GM12878 (cell line): ENCODE results near the gene HOGA1. TPM values are rescaled to one million over a fixed set of nuclear protein-coding genes. Genes with fewer than 3 reads are reported as not detected.

Experiments
- ATAC-seq: fragments of 200-7000 bp; cut with Tn5 transposase; 3 replicates; pipeline ENCODE4 v1.9.1; 2020; ENCODE audit warnings: mild to moderate bottlenecking, moderate library complexity
- BruUV-seq: library from RNA; stranded (reverse); fragments of 400-500 nt; replicated peaks from 2 replicates; lab custom pipeline; 2021; lab: Mats Ljungman, UMichigan
- CTCF ChIA-PET: fragments of 300-600 bp; sonication (Branson Sonifier 250); formaldehyde crosslinking; extraction: SDS; loops from one replicate; lab custom pipeline; 2021; ENCODE audit warnings: inconsistent platforms; lab: Yijun Ruan, JAX
- POLR2A ChIA-PET: fragments of 350-600 bp; formaldehyde crosslinking; extraction: SDS; loops from one replicate; lab custom pipeline; 2021; ENCODE audit warnings: inconsistent platforms; lab: Charles Lee
- RAD21 ChIA-PET: fragments of 300-600 bp; sonication (Branson Sonifier 250); formaldehyde crosslinking; loops from one replicate; lab custom pipeline; 2023; ENCODE audit warnings: antibody characterized with exemption; ENCODE audit not compliant: unreplicated experiment; lab: Charles Lee
- SMC1A ChIA-PET: fragments of 300-600 bp; sonication (Branson Sonifier 250); formaldehyde crosslinking; loops from one replicate; lab custom pipeline; 2023; ENCODE audit not compliant: unreplicated experiment, uncharacterized antibody; lab: Charles Lee
- DNase-seq: peaks from one replicate; pipeline ENCODE4 v3.0.0-alpha.2; 2011; ENCODE audit warnings: low read depth, low spot score
- FAIRE-seq: peaks from 3 replicates; lab custom pipeline; 2011; peaks lifted over from hg19 to GRCh38; lab: Jason Lieb, UNC
- H2AFZ ChIP-seq: 2 replicates; pipeline ENCODE4 v1.6.0; 2011; ENCODE audit warnings: low read depth, low read length, control low read depth; ENCODE audit not compliant: control insufficient read depth
- H3K27ac ChIP-seq: 2 replicates; pipeline ENCODE4 v1.5.1; 2011; ENCODE audit warnings: control low read depth; ENCODE audit not compliant: control insufficient read depth, insufficient read depth
- H3K27me3 ChIP-seq, 2 experiments: replicated peaks in 1 of 2; 2 replicates each; pipeline versions ENCODE4 v1.6.0 to v1.6.1; 2011; ENCODE audit warnings: low read length in 1 of 2; ENCODE audit not compliant: control insufficient read depth in 2 of 2, insufficient read depth in 2 of 2
- H3K36me3 ChIP-seq, 2 experiments: 2 replicates each; pipeline ENCODE4 v1.5.1; 2011; ENCODE audit warnings: low read length in 1 of 2; ENCODE audit not compliant: control insufficient read depth in 2 of 2, insufficient read depth in 2 of 2
- H3K4me1 ChIP-seq: 2 replicates; pipeline ENCODE4 v1.6.1; 2011; ENCODE audit warnings: mild to moderate bottlenecking, low read length, moderate library complexity, mixed read lengths; ENCODE audit not compliant: control insufficient read depth, insufficient read depth
- H3K4me2 ChIP-seq: 2 replicates; pipeline ENCODE4 v1.6.0; 2011; ENCODE audit warnings: control low read depth; ENCODE audit not compliant: control insufficient read depth, insufficient read depth
- H3K4me3 ChIP-seq: fragments of 200-600 bp; sonication (generic); 2 replicates; pipeline ENCODE4 v1.5.1; 2016
- H3K79me2 ChIP-seq: 2 replicates; pipeline ENCODE4 v1.6.0; 2011; ENCODE audit warnings: low read length; ENCODE audit not compliant: control insufficient read depth, insufficient read depth
- H3K9ac ChIP-seq: 2 replicates; pipeline ENCODE4 v1.8.0; 2011; ENCODE audit warnings: low read length, control low read depth, mixed read lengths; ENCODE audit not compliant: control insufficient read depth, insufficient read depth
- H3K9me3 ChIP-seq: replicated peaks from 3 replicates; pipeline ENCODE4 v1.5.1; 2011; ENCODE audit warnings: mild to moderate bottlenecking, low read length; ENCODE audit not compliant: control insufficient read depth, insufficient read depth
- H4K20me1 ChIP-seq: 2 replicates; pipeline ENCODE4 v1.6.0; 2011; ENCODE audit not compliant: control insufficient read depth, insufficient read depth
- CBX3 ChIP-seq: fragments of 200-600 bp; sonication (generic); IDR thresholded peaks from 2 replicates; pipeline ENCODE4 v1.6.1; 2016; ENCODE audit warnings: low read depth, borderline replicate concordance
- MTA2 ChIP-seq: fragments of 450-650 bp; IDR thresholded peaks from 2 replicates; pipeline ENCODE4 v1.6.1; 2016; ENCODE audit warnings: low read depth, mild to moderate bottlenecking, moderate library complexity
- SIX5 ChIP-seq: IDR thresholded peaks from 2 replicates; pipeline ENCODE4 v1.6.1; 2011; ENCODE audit warnings: mild to moderate bottlenecking, low read depth, low read length, moderate library complexity; ENCODE audit not compliant: severe bottlenecking
- ZNF207 ChIP-seq: fragments of 450-650 bp; IDR thresholded peaks from 2 replicates; pipeline ENCODE4 v1.6.1; 2014; ENCODE audit warnings: antibody characterized with exemption, mild to moderate bottlenecking, borderline replicate concordance
- WGBS: methylation state at CpG from one replicate; pipeline ENCODE4 v1.1.6; 2016; ENCODE audit warnings: low lambda C conversion rate; ENCODE audit not compliant: insufficient replicate concordance, insufficient coverage; ENCODE audit errors: missing lambda C conversion rate; 5-methylcytosine and 5-hydroxymethylcytosine counted together
- in situ Hi-C: fragments of 300-500 bp; cut with MboI; formaldehyde crosslinking; loops from 9 replicates; pipeline ENCODE4 v1.14.3; 2018; ENCODE audit warnings: mixed read lengths
- intact Hi-C: fragments of 100-400 bp; cut with micrococcal nuclease; formaldehyde crosslinking; loops from one replicate; pipeline ENCODE4 v1.14.2; 2022; ENCODE audit not compliant: unreplicated experiment
- polyA plus RNA-seq, 11 experiments: library from polyadenylated mRNA; depleted of rRNA in 4 of 11; unstranded in 6 of 11; stranded (reverse) in 5 of 11; fragments of >200 nt; fragmentation: Nextera tagmentation in 4 of 11; fragmentation: Illumina TruSeq in 1 of 11; extraction: Ambion mirVana in 4 of 11; extraction: Trizol in 1 of 11; gene quantifications; 1 replicate in 1 of 11; 2 replicates in 10 of 11; pipeline versions ENCODE4 v1.2.1 to v1.2.3, GENCODE V29; 2011 to 2016; ENCODE audit warnings: inconsistent platforms in 2 of 11, missing spikeins in 2 of 11, low read depth in 1 of 11
- total RNA-seq, 4 experiments: library from RNA; depleted of rRNA in 3 of 4; stranded (reverse); fragments of >200 nt in 3 of 4; fragmentation: Illumina TruSeq in 1 of 4; extraction: Trizol in 1 of 4; gene quantifications; 2 replicates each; pipeline versions ENCODE4 v1.2.1 to v1.2.3, GENCODE V29; 2013 to 2021
- TF ChIP-seq, protein P1 (sequence below): fragments of 450-650 bp; formaldehyde crosslinking; IDR thresholded peaks from 2 replicates; pipeline ENCODE4 v1.5.0; 2022; ENCODE audit warnings: mild to moderate bottlenecking, missing genetic modification characterization
- TF ChIP-seq, protein P2 (sequence below): fragments of 450-650 bp; IDR thresholded peaks from 2 replicates; pipeline ENCODE4 v1.6.1; 2017; ENCODE audit warnings: low read depth, mild to moderate bottlenecking, moderate library complexity

Gene HOGA1
- total and polyA plus RNA-seq, 10 of the 15 experiments (the other 5 are each of a cell fraction or from before 2014, with no cell fraction given) = 0.01 to 0.19 (median 0.06) TPM; not detected in 6

DNA sequence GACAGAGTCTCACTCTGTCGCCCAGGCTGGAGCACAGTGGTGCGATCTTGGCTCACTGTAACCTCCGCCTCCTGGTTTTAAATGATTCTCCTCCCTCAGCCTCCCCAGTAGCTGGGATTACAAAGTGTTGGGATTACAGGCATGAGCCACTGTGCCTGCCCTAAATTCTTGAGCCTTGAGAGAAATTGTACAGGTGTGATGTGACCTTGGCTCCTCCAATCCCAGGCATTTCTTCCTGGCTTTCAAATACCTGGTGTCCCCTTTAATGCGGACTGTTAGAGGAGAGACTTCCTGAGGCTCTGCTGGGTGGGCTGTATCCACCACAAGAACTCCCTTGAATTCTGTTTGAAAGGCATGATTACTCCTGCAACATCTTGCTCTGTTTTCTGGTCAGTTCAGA, 34.1 kb downstream of the HOGA1 start:
- WGBS = 92% methylated on average over 2 of the region's 4 CpGs
- ChIA-PET CTCF (no interaction called here), RAD21 (no interaction called here), SMC1A (no interaction called here), POLR2A (interaction anchor here (0.7 kb wide), 1 partner anchor 43 kb away, joined by 8 read pairs; no protein-coding TSS in a partner anchor)
- in situ Hi-C loops (no loop called here), intact Hi-C loops (no loop called here)
- Histone ChIP-seq H3K27ac (no peak overlapping the region), H3K4me2 (no peak overlapping the region), H2AFZ (no peak overlapping the region), H3K4me3 (no peak overlapping the region), H3K4me1 (no peaks in the 10 kb centered on the region), H3K9ac (no peak overlapping the region), H3K27me3 (no peaks in the 10 kb centered on the region), H3K79me2 (no peaks in the 10 kb centered on the region), H4K20me1 (no peaks in the 10 kb centered on the region), H3K36me3 (no peaks in the 10 kb centered on the region), H3K9me3 (no peaks in the 10 kb centered on the region)
- no peak for TF ChIP-seq ZNF207
- no peak for TF ChIP-seq MTA2
- TF ChIP-seq CBX3 = no peak
- TF ChIP-seq, protein P1, sequence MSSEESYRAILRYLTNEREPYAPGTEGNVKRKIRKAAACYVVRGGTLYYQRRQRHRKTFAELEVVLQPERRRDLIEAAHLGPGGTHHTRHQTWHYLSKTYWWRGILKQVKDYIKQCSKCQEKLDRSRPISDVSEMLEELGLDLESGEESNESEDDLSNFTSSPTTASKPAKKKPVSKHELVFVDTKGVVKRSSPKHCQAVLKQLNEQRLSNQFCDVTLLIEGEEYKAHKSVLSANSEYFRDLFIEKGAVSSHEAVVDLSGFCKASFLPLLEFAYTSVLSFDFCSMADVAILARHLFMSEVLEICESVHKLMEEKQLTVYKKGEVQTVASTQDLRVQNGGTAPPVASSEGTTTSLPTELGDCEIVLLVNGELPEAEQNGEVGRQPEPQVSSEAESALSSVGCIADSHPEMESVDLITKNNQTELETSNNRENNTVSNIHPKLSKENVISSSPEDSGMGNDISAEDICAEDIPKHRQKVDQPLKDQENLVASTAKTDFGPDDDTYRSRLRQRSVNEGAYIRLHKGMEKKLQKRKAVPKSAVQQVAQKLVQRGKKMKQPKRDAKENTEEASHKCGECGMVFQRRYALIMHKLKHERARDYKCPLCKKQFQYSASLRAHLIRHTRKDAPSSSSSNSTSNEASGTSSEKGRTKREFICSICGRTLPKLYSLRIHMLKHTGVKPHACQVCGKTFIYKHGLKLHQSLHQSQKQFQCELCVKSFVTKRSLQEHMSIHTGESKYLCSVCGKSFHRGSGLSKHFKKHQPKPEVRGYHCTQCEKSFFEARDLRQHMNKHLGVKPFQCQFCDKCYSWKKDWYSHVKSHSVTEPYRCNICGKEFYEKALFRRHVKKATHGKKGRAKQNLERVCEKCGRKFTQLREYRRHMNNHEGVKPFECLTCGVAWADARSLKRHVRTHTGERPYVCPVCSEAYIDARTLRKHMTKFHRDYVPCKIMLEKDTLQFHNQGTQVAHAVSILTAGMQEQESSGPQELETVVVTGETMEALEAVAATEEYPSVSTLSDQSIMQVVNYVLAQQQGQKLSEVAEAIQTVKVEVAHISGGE (CRISPR knock-in tag) = no peak
- no peak for TF ChIP-seq SIX5
- TF ChIP-seq, protein P2, sequence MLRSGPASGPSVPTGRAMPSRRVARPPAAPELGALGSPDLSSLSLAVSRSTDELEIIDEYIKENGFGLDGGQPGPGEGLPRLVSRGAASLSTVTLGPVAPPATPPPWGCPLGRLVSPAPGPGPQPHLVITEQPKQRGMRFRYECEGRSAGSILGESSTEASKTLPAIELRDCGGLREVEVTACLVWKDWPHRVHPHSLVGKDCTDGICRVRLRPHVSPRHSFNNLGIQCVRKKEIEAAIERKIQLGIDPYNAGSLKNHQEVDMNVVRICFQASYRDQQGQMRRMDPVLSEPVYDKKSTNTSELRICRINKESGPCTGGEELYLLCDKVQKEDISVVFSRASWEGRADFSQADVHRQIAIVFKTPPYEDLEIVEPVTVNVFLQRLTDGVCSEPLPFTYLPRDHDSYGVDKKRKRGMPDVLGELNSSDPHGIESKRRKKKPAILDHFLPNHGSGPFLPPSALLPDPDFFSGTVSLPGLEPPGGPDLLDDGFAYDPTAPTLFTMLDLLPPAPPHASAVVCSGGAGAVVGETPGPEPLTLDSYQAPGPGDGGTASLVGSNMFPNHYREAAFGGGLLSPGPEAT = no peak
- BruUV-seq = no TSS peak
- FAIRE-seq = no peak
- no peak for ATAC-seq
- no peak for DNase-seq
